Measurements from ENCODE around the gene GUK1. TPM values are rescaled to one million over a fixed set of nuclear protein-coding genes. Genes with fewer than 3 reads are reported as not detected.
"Not testable (repeated sequence)": the region's sequence is repeated elsewhere in the genome, so short reads cannot be mapped to it uniquely, and the experiment has no call there.

GUK1 gene
- total and polyA plus RNA-seq, 2 donors (not counting 1 experiment from before 2014, with no cell fraction given): 125 to 356 TPM

GRCh38 chr1:228184152-228184551 is 44.1 kb downstream of the GUK1 start:
- POLR2A ChIA-PET: no interaction called here

GRCh38 chr1:228185641-228185965 is 45.5 kb downstream of the GUK1 start:
- no peaks in the 10 kb centered on the region for H3K4me1 ChIP-seq (ENCODE audit: control insufficient read depth in 2 of 2, insufficient read depth in 2 of 2, low read length in 2 of 2)
- H2AFZ ChIP-seq (ENCODE audit: insufficient read depth, low read depth, low read length, poor library complexity, severe bottlenecking): no peak overlapping the region
- no peaks in the 10 kb centered on the region for H3K79me2 ChIP-seq (ENCODE audit: control insufficient read depth, insufficient read depth, low read length)
- no peak overlapping the region for H3K9ac ChIP-seq (ENCODE audit: low read length)
- peaks cover 0 to 3% (median 0%) of the 10 kb centered on the region in 3 donors for H3K9me3 ChIP-seq (ENCODE audit: control extremely low read depth in 1 of 3, control insufficient read depth in 2 of 3, insufficient read depth in 1 of 3, low read length in 2 of 3)
- DNase-seq (no peak), ATAC-seq (ENCODE audit: low read depth) (no peak)
- H3K27ac ChIP-seq (ENCODE audit: low read length in 2 of 2): no peak overlapping the region
- Mint-ChIP-seq H3K9me3 (ENCODE audit: insufficient read depth) (no peaks in the 10 kb centered on the region), H3K4me3 (no peak overlapping the region), H3K27ac (no peak overlapping the region), H3K4me1 (no peaks in the 10 kb centered on the region), H3K27me3 (no peaks in the 10 kb centered on the region)
- CTCF ChIA-PET: no interaction called here
- no peaks in the 10 kb centered on the region for H3K27me3 ChIP-seq (replicated peaks in 1 of 4; ENCODE audit: control extremely low read depth in 1 of 4, control insufficient read depth in 3 of 4, insufficient read depth in 4 of 4, low read length in 3 of 4)
- no peak overlapping the region for H3K4me2 ChIP-seq (replicated peaks; ENCODE audit: low read depth, low read length, poor library complexity, severe bottlenecking)
- no peaks in the 10 kb centered on the region for H4K20me1 ChIP-seq (ENCODE audit: control insufficient read depth, insufficient read depth, low read length, poor library complexity, severe bottlenecking)
- WGBS (ENCODE audit: insufficient coverage): 94% methylated on average over 10 of the region's 11 CpGs
- TF ChIP-seq EZH2 (IDR thresholded peaks at IDR 0.05; ENCODE audit: borderline replicate concordance, insufficient read depth, low read depth, low read length, poor library complexity, severe bottlenecking) (no peak), CTCF (IDR thresholded peaks at IDR 0.05) (no peak)
- intact Hi-C loops (cut with micrococcal nuclease): no loop called here
- POLR2A ChIA-PET: no interaction called here
- no peak overlapping the region for H3K4me3 ChIP-seq (ENCODE audit: control extremely low read depth in 1 of 5, extremely low read depth in 1 of 5, insufficient read depth in 1 of 5, low read depth in 2 of 5, low read length in 4 of 5)
- H3K36me3 ChIP-seq (replicated peaks in 1 of 2; ENCODE audit: control extremely low read depth in 1 of 2, control insufficient read depth in 1 of 2, extremely low read depth in 1 of 2, insufficient read depth in 2 of 2, low read length in 1 of 2): no peaks in the 10 kb centered on the region

More at GRCh38 chr1:228184152-228184551, 44.1 kb downstream of the GUK1 start:
- CTCF ChIA-PET: no interaction called here
- TF ChIP-seq CTCF (IDR thresholded peaks at IDR 0.05) (no peak), EZH2 (IDR thresholded peaks at IDR 0.05; ENCODE audit: borderline replicate concordance, insufficient read depth, low read depth, low read length, poor library complexity, severe bottlenecking) (no peak)
- Mint-ChIP-seq H3K27me3 (no peaks in the 10 kb centered on the region), H3K9me3 (ENCODE audit: insufficient read depth) (no peaks in the 10 kb centered on the region), H3K4me1 (no peaks in the 10 kb centered on the region), H3K4me3 (no peak overlapping the region), H3K27ac (no peak overlapping the region)
- Histone ChIP-seq H4K20me1 (ENCODE audit: control insufficient read depth, insufficient read depth, low read length, poor library complexity, severe bottlenecking) (no peaks in the 10 kb centered on the region), H3K4me3 (ENCODE audit: control extremely low read depth in 1 of 5, extremely low read depth in 1 of 5, insufficient read depth in 1 of 5, low read depth in 2 of 5, low read length in 4 of 5) (no peak overlapping the region), H3K79me2 (ENCODE audit: control insufficient read depth, insufficient read depth, low read length) (no peaks in the 10 kb centered on the region), H3K4me2 (replicated peaks; ENCODE audit: low read depth, low read length, poor library complexity, severe bottlenecking) (no peak overlapping the region), H2AFZ (ENCODE audit: insufficient read depth, low read depth, low read length, poor library complexity, severe bottlenecking) (no peak overlapping the region), H3K9ac (ENCODE audit: low read length) (no peak overlapping the region), H3K9me3 (ENCODE audit: control extremely low read depth in 1 of 3, control insufficient read depth in 2 of 3, insufficient read depth in 1 of 3, low read length in 2 of 3) (no peaks in the 10 kb centered on the region), H3K27ac (ENCODE audit: low read length in 2 of 2) (no peak overlapping the region), H3K36me3 (replicated peaks in 1 of 2; ENCODE audit: control extremely low read depth in 1 of 2, control insufficient read depth in 1 of 2, extremely low read depth in 1 of 2, insufficient read depth in 2 of 2, low read length in 1 of 2) (no peaks in the 10 kb centered on the region), H3K27me3 (replicated peaks in 1 of 4; ENCODE audit: control extremely low read depth in 1 of 4, control insufficient read depth in 3 of 4, insufficient read depth in 4 of 4, low read length in 3 of 4) (no peaks in the 10 kb centered on the region), H3K4me1 (ENCODE audit: control insufficient read depth in 2 of 2, insufficient read depth in 2 of 2, low read length in 2 of 2) (no peaks in the 10 kb centered on the region)
- 100% methylated on average over 6 of the region's 7 CpGs for WGBS (ENCODE audit: insufficient coverage)
- intact Hi-C loops (cut with micrococcal nuclease): no loop called here
- no peak for ATAC-seq (ENCODE audit: low read depth)
- DNase-seq: no peak

GRCh38 chr1:228188249-228188648 is 48.2 kb downstream of the GUK1 start:
- H3K4me3 ChIP-seq (ENCODE audit: control extremely low read depth in 1 of 5, extremely low read depth in 1 of 5, insufficient read depth in 1 of 5, low read depth in 2 of 5, low read length in 4 of 5); ATAC-seq (ENCODE audit: low read depth); H3K9me3 ChIP-seq (ENCODE audit: control extremely low read depth in 1 of 3, control insufficient read depth in 2 of 3, insufficient read depth in 1 of 3, low read length in 2 of 3); intact Hi-C loops (cut with micrococcal nuclease); H3K4me1 ChIP-seq (ENCODE audit: control insufficient read depth in 2 of 2, insufficient read depth in 2 of 2, low read length in 2 of 2); H2AFZ ChIP-seq (ENCODE audit: insufficient read depth, low read depth, low read length, poor library complexity, severe bottlenecking); H3K27ac ChIP-seq (ENCODE audit: low read length in 2 of 2); H3K9me3 Mint-ChIP-seq (ENCODE audit: insufficient read depth); H3K9ac ChIP-seq (ENCODE audit: low read length); CTCF ChIA-PET; POLR2A ChIA-PET; H3K36me3 ChIP-seq (replicated peaks in 1 of 2; ENCODE audit: control extremely low read depth in 1 of 2, control insufficient read depth in 1 of 2, extremely low read depth in 1 of 2, insufficient read depth in 2 of 2, low read length in 1 of 2); H3K27me3 Mint-ChIP-seq; H3K4me3 Mint-ChIP-seq; H3K79me2 ChIP-seq (ENCODE audit: control insufficient read depth, insufficient read depth, low read length); H3K4me1 Mint-ChIP-seq; H3K4me2 ChIP-seq (replicated peaks; ENCODE audit: low read depth, low read length, poor library complexity, severe bottlenecking); H4K20me1 ChIP-seq (ENCODE audit: control insufficient read depth, insufficient read depth, low read length, poor library complexity, severe bottlenecking); DNase-seq; H3K27me3 ChIP-seq (replicated peaks in 1 of 4; ENCODE audit: control extremely low read depth in 1 of 4, control insufficient read depth in 3 of 4, insufficient read depth in 4 of 4, low read length in 3 of 4); H3K27ac Mint-ChIP-seq: not testable (repeated sequence)
- WGBS (ENCODE audit: insufficient coverage): 83% methylated on average over 1 of the region's 2 CpGs

Measured in B cell (primary cell).